Gastrocnemius medialis (tissue), 4 donors: Measurements from ENCODE around the gene SELENOO.

Experiments
- POLR2A ChIP-seq, 2 donors: fragments of 450-650 bp; IDR thresholded peaks; one replicate each; pipeline ENCODE4 v1.6.1; 2017; ENCODE audit warnings: antibody characterized with exemption in 2 of 2, mild to moderate bottlenecking in 2 of 2, moderate library complexity in 2 of 2
- TF ChIP-seq, protein P1 (sequence below), 5 experiments: fragments of 450-650 bp in 3 of 5; fragments of 200-600 bp in 2 of 5; sonication (generic) in 2 of 5; IDR thresholded peaks in 4 of 5; conservative IDR thresholded peaks in 1 of 5; 1 replicate in 4 of 5; 2 replicates in 1 of 5; pipeline ENCODE4 v1.5.1; 2016 to 2019; ENCODE audit warnings: antibody characterized with exemption in 5 of 5, mild to moderate bottlenecking in 3 of 5, moderate library complexity in 3 of 5

DNA sequence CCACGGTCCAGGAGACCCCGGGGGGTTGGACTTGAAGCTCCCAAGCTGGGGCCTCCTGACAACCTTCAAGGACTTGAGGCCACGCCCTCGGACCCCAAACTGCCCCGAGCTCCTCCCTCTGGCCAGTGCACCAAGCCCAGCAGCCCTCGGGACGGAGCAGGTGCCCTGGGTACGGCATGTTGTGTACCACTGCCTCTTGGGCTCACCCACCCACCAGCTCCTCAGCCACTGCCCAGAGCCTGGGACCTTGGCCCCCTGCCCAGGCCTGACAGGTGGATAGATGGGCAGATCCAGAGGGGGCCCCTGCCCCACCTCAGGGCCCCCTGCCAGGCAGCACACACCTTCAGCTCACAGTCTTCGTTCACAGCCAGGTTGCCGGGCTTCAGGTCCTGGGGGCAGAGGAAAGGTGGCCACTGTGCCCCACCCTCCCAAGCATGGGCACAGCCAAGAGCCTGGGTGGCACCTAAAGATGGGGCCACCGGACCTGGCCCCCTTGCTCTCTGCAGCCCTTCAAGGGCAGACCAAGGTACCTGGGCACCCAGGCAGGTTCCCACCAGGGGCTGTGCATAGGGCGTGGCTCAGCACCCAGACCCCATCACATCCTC, 55.5 kb downstream of the SELENOO start:
- TF ChIP-seq, protein P1, sequence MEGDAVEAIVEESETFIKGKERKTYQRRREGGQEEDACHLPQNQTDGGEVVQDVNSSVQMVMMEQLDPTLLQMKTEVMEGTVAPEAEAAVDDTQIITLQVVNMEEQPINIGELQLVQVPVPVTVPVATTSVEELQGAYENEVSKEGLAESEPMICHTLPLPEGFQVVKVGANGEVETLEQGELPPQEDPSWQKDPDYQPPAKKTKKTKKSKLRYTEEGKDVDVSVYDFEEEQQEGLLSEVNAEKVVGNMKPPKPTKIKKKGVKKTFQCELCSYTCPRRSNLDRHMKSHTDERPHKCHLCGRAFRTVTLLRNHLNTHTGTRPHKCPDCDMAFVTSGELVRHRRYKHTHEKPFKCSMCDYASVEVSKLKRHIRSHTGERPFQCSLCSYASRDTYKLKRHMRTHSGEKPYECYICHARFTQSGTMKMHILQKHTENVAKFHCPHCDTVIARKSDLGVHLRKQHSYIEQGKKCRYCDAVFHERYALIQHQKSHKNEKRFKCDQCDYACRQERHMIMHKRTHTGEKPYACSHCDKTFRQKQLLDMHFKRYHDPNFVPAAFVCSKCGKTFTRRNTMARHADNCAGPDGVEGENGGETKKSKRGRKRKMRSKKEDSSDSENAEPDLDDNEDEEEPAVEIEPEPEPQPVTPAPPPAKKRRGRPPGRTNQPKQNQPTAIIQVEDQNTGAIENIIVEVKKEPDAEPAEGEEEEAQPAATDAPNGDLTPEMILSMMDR (IDR thresholded peaks at IDR 0.05 in 4 of 5, conservative IDR thresholded peaks at IDR 0.05 in 1 of 5) = no peak
- TF ChIP-seq POLR2A (IDR thresholded peaks at IDR 0.05) = no peak
